HEK293T (cell line): ENCODE measurements around the gene SAV1.
A peak's percentile ranks its signal among the peaks of the same experiment; 100 is the strongest.

Source experiments
- CTCF ChIA-PET: fragments of 350-600 bp; formaldehyde crosslinking; extraction: SDS; loops from one replicate; lab custom pipeline; 2021; ENCODE audit warnings: antibody characterized with exemption, inconsistent platforms; lab: Yijun Ruan, JAX
- POLR2A ChIA-PET: fragments of 350-600 bp; formaldehyde crosslinking; extraction: SDS; loops from one replicate; lab custom pipeline; 2020; ENCODE audit warnings: antibody characterized with exemption, inconsistent platforms; lab: Yijun Ruan, JAX
- DNase-seq: peaks from one replicate; pipeline ENCODE4 v3.0.0; 2012; ENCODE audit warnings: mixed read lengths; ENCODE audit errors: extremely low spot score
- ARNT ChIP-seq: fragments of 450-650 bp; IDR thresholded peaks from 2 replicates; pipeline ENCODE4 v1.6.1; 2017; ENCODE audit warnings: mild to moderate bottlenecking
- BHLHE40 ChIP-seq: fragments of 450-650 bp; IDR thresholded peaks from 2 replicates; pipeline ENCODE4 v1.6.1; 2016; ENCODE audit warnings: mild to moderate bottlenecking, moderate library complexity, borderline replicate concordance
- CTBP1 ChIP-seq: fragments of 450-650 bp; IDR thresholded peaks from 2 replicates; pipeline ENCODE4 v1.6.1; 2016; ENCODE audit warnings: borderline replicate concordance
- ELF4 ChIP-seq: fragments of 450-650 bp; IDR thresholded peaks from 2 replicates; pipeline ENCODE4 v1.6.1; 2017; ENCODE audit warnings: antibody characterized with exemption
- FOXA1 ChIP-seq: fragments of 450-650 bp; IDR thresholded peaks from 2 replicates; pipeline ENCODE4 v1.6.1; 2016; ENCODE audit warnings: mild to moderate bottlenecking
- FOXK2 ChIP-seq: fragments of 450-650 bp; IDR thresholded peaks from 2 replicates; pipeline ENCODE4 v1.6.1; 2016; ENCODE audit warnings: mild to moderate bottlenecking
- FOXM1 ChIP-seq: fragments of 450-650 bp; IDR thresholded peaks from 2 replicates; pipeline ENCODE4 v1.6.1; 2017; ENCODE audit warnings: mild to moderate bottlenecking, borderline replicate concordance
- HDGF ChIP-seq: fragments of 450-650 bp; IDR thresholded peaks from 2 replicates; pipeline ENCODE4 v1.6.1; 2017; ENCODE audit warnings: antibody characterized with exemption, borderline replicate concordance
- L3MBTL2 ChIP-seq: fragments of 450-650 bp; conservative IDR thresholded peaks from 2 replicates; pipeline ENCODE4 v1.6.1; 2016; ENCODE audit warnings: mild to moderate bottlenecking
- LEF1 ChIP-seq: fragments of 450-650 bp; IDR thresholded peaks from 2 replicates; pipeline ENCODE4 v1.6.1; 2017; ENCODE audit warnings: mild to moderate bottlenecking, borderline replicate concordance
- NFRKB ChIP-seq: fragments of 450-650 bp; IDR thresholded peaks from 2 replicates; pipeline ENCODE4 v1.6.1; 2016; ENCODE audit warnings: mild to moderate bottlenecking, moderate library complexity
- PKNOX1 ChIP-seq: fragments of 450-650 bp; IDR thresholded peaks from 2 replicates; pipeline ENCODE4 v1.6.1; 2016
- SP1 ChIP-seq: fragments of 450-650 bp; IDR thresholded peaks from 2 replicates; pipeline ENCODE4 v1.6.1; 2017
- SUZ12 ChIP-seq: fragments of 450-650 bp; IDR thresholded peaks from 2 replicates; pipeline ENCODE4 v1.6.1; 2016; ENCODE audit warnings: mild to moderate bottlenecking
- TARDBP ChIP-seq: fragments of 450-650 bp; IDR thresholded peaks from 2 replicates; pipeline ENCODE4 v1.6.1; 2016
- ZNF384 ChIP-seq: fragments of 450-650 bp; IDR thresholded peaks from 2 replicates; pipeline ENCODE4 v1.6.1; 2016

Gene SAV1

GRCh38 chr14:50620341-50620740, 47.8 kb downstream of the SAV1 start:
- ChIA-PET POLR2A (no interaction called here), CTCF (interaction anchor here (0.6 to 1.8 kb wide), 4 partner anchors 8 to 156 kb away, joined by 3 to 6 read pairs (median 4); no protein-coding TSS in a partner anchor)
- no peak for DNase-seq
- TF ChIP-seq FOXA1 (no peak), CTBP1 (no peak), FOXK2 (no peak), NFRKB (no peak), ELF4 (no peak), ZNF384 (no peak), L3MBTL2 (no peak), SUZ12 (no peak), PKNOX1 (no peak), LEF1 (no peak), SP1 (no peak), HDGF (no peak), FOXM1 (no peak), ARNT (no peak), BHLHE40 (no peak)

GRCh38 chr14:50619569-50620141, 48.5 kb downstream of the SAV1 start:
- TF ChIP-seq PKNOX1 (peak; percentile 19; the same call in 1 of the 2 replicates), HDGF (no peak)
- ChIA-PET POLR2A (no interaction called here), CTCF (interaction anchor here (0.5 to 1.8 kb wide), 6 partner anchors 9 to 216 kb away, joined by 3 to 6 read pairs (median 4); no protein-coding TSS in a partner anchor)
- peak; percentile 44 for DNase-seq

DNA sequence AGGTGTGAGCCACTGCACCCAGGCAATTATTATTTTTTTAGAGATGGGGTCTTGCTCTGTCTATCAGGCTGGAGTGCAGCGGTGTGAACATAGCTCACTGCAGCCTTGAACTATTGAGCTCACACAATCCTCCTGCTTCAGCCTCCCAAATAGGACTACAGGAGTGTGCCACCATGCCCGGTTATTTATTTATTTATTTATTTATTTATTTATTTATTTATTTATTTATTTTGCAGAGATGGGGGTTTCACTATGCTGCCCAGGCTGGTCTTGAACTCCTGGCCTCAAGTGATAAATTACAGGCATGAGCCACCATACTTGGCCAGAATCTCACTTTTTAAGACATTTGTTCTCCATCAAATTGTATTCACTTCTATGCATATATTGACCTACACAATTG, 51.8 kb downstream of the SAV1 start:
- DNase-seq: no peak
- ChIA-PET POLR2A (interaction anchor here (0.6 to 0.9 kb wide), 2 partner anchors 52 to 155 kb away, joined by 3 read pairs; partner anchors contain the start of gene SAV1), CTCF (interaction anchor here (0.6 to 2.1 kb wide), 7 partner anchors 16 to 470 kb away, joined by 3 to 11 read pairs (median 4); partner anchors contain the start of gene SAV1)
- TF ChIP-seq L3MBTL2 (no peak), TARDBP (no peak), ARNT (no peak), HDGF (no peak), ELF4 (no peak), ZNF384 (no peak), FOXM1 (no peak), FOXA1 (no peak), SUZ12 (no peak), SP1 (no peak), BHLHE40 (no peak), NFRKB (no peak), LEF1 (no peak), PKNOX1 (no peak), CTBP1 (no peak), FOXK2 (no peak)

- CTCF ChIA-PET: interaction anchor here (0.6 to 0.7 kb wide), 2 partner anchors 91 to 165 kb away, joined by 3 read pairs; no protein-coding TSS in a partner anchor
- no peak for DNase-seq
- POLR2A ChIA-PET: interaction anchor here (0.9 kb wide), 1 partner anchor 53 kb away, joined by 3 read pairs; the partner anchor contains the start of gene SAV1
- TF ChIP-seq ARNT: no peak
- TF ChIP-seq FOXK2: no peak
Measured at GRCh38 chr14:50615552-50615951, 52.6 kb downstream of the SAV1 start.

- TF ChIP-seq ARNT (no peak), CTBP1 (no peak), SP1 (no peak), PKNOX1 (no peak), TARDBP (no peak), ELF4 (no peak), SUZ12 (no peak), BHLHE40 (no peak), L3MBTL2 (no peak), HDGF (no peak), FOXA1 (no peak), ZNF384 (no peak), FOXK2 (no peak), NFRKB (no peak), LEF1 (no peak), FOXM1 (no peak)
- CTCF ChIA-PET: no interaction called here
- DNase-seq: no peak
- POLR2A ChIA-PET: interaction anchor here (0.9 kb wide), 1 partner anchor 53 kb away, joined by 3 read pairs; the partner anchor contains the start of gene SAV1
Measured at GRCh38 chr14:50615056-50615455, 53.0 kb downstream of the SAV1 start.

DNA sequence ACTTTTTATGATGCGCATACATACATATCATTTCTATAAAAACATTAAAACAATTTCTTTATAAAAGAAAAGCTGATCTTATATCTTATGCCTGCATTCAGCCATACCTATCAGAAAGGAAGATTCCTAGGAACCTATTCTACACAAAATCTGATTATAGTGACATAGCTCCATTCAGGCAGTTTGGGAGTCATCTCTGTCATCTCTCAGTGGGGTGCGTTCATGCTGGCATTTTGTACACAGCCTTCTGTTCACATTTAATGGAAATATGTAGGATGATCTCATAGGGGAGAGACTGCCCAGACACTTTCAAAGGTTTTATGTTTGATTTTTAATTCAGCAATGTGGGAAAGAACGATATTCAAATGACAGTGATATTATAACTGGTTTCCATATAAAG, 55.3 kb downstream of the SAV1 start:
- CTCF ChIA-PET: no interaction called here
- DNase-seq: no peak
- TF ChIP-seq TARDBP: no peak
- no peak for TF ChIP-seq NFRKB
- no peak for TF ChIP-seq PKNOX1
- TF ChIP-seq LEF1: no peak
- TF ChIP-seq FOXA1: no peak
- TF ChIP-seq HDGF: no peak
- no peak for TF ChIP-seq CTBP1
- TF ChIP-seq L3MBTL2: no peak
- no peak for TF ChIP-seq ELF4
- no peak for TF ChIP-seq SUZ12
- TF ChIP-seq SP1: no peak
- TF ChIP-seq FOXK2: no peak
- TF ChIP-seq FOXM1: no peak
- TF ChIP-seq BHLHE40: no peak
- TF ChIP-seq ZNF384: no peak
- POLR2A ChIA-PET: no interaction called here
